C1 segment of cervical spinal cord (tissue), 14 donors: Measurements from ENCODE around the gene TAS2R40.
A peak's percentile ranks its signal among the peaks of the same experiment; 100 is the strongest.

Experiments used
- DNase-seq, 14 donors: peaks; one replicate each; lab custom pipeline; 2025; lab: John Stamatoyannopoulos, UW

TAS2R40 gene

DNA sequence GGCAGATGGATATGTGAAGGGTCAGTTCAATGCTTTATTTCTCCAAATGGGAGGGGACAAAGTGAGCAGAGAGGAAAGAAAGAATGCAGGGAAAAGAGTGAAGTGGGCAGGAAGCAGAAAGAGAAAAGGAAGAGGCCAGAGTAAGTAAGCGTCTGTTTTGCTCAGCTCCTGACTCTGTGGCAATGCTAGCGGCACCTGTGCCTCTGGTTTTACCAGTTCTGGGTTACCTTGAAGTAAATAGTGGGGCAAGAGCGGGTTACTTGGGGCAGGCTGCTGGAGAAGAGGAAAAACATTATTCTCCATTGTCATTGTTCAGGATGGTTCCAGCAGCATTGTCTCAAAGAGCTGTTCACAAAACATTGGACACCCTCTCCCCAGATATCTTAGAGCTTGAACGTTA, 1.9 kb downstream of the TAS2R40 start:
- DNase-seq: no peak

DNA sequence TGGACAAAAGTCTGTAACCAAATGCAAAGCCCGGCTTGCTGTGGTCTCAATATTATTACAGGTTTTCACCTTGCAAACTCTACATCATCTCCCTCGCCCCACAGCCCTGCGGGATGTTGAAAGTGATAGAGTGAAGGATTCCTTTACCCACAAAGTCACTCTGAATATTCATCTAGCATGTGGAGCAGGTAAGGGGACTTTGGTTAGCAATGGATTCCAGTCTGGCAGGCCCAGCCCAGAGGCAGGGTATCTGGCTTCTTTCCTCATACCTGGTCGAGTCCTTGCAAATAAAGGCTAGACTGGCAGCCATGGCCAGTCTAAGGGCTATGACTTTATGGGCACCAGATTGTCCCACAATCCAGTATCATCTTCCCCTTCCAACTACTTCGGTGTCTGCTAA, 3.2 kb downstream of the TAS2R40 start:
- DNase-seq: no peak

DNA sequence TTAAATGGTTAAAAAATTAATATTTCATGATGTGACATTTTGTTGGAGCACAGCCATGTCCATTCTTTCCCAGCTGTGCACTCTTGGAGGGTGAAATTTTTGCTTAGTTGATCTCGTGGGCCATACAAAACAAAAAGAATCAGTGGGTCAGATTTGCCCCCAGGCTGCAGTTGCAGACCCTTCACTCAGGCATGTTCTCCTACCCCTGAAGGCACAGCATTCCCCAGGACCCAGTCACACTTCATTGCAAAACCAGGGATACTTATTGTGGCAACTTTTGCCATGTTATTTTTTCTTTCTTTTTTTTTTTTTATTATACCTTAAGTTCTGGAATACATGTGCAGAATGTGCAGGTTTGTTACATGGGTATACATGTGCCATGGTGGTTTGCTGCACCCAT, 6.0 kb downstream of the TAS2R40 start:
- DNase-seq: no peak

DNA sequence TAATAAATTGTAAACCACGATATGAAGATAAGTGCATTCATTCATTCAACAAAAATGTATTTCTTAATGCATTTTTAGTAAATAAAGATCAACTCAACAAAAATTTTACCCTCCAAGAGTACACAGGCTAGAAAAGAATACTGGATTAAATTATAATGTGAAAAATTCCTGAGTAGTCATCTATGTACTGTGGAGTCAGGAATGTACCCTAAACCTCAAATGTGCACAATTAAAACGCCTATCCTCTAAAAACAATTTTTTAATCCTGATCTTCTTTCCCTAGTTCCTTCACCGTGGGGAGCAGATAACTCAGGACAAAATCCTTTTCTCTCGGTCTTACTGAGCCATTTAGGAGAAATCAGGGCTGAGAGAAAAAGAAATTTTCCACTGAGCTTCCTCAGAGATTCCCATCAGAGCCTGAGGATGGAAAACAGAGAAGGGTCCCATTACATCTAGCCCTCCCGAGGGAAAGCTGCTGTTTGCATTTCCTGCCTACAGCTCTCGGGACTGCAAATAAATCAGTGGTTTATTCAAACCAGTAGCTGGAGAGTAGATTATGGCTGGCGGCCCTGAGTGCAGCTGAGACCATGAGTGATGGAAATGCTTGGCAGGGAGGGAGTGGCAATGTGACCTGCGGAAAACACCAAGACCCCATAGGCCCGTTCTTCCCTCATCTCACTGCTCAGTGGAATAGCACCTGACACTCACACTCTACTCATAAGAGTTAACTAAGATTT, 7.4 kb downstream of the TAS2R40 start:
- peak in 2 of 14 donors; percentile 7 to 12 for DNase-seq

DNA sequence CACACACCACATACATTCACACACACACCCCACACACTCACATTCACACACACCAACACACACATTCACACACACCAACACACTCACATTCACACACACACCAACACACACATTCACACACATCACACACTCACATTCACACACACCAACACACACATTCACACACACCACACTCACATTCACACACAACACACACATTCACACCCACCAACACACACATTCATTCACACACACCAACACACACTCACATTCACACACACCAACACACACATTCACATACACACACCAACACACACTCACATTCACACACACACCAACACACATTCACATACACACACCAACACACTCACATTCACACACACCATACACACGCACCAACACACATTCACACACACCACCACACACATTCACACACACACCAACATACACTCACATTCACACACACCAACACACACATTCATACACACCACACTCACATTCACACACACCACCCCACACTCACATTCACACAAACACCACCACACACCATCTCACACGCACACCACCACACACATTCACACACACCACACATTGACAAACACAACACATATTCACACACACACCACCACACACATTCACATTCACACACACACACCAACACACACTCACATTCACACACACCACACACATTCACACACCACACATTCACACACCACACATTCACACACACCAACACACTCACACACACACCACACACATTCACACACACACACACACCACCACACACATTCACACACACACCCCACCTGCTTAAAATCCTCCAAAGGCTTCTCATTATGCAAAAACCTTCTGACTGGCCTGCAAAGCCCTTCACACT, 9.0 kb downstream of the TAS2R40 start:
- no peak for DNase-seq

DNA sequence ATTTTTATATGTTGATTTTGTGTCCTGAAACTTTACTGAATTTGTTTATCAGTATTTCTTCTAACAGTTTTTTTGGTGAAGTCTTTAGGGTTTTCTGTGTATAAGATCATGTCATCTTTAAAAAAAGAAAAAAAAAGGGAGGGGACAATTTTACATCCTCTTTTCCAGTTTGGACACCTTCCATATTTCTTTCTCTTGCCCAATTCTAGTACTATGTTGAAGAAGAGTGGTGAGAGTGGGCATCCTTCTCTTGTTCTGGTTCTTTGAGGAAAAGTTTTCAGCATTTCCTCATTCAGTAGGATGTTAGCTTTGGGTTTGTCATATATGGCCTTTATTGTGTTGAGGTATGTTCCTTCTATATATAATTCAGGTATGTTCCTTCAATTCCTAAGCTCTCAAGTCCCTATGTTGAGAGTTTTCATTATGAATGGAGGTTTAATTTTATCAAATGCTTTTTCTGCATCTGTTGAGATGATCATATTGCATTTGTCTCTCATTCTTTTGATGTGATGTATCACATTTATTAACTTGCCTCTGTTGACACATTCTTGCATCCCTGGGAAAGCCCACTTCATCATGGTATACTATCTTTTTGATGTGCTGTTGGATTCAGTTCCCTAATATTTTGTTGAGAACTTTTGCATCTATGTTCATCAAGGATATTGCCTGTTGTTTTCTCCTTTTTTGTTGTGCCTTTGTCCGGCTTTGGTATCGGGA, 12.1 kb downstream of the TAS2R40 start:
- DNase-seq: no peak

DNA sequence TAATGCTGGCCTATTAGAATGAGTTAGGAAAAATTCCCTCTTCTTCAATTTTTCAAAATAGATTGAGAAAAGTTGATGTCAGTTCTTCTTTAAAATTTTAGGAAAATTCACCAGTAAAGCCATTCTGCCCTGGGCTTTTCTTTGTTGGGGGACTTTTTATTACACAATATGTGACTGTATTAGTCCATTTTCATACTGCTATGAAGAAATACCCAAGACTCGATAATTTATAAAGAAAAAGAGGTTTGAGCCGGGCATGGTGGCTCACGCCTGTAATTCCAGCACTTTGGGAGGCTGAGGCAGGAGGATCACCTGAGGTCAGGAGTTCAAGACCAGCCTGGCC, 12.7 kb downstream of the TAS2R40 start:
- DNase-seq: no peak

DNA sequence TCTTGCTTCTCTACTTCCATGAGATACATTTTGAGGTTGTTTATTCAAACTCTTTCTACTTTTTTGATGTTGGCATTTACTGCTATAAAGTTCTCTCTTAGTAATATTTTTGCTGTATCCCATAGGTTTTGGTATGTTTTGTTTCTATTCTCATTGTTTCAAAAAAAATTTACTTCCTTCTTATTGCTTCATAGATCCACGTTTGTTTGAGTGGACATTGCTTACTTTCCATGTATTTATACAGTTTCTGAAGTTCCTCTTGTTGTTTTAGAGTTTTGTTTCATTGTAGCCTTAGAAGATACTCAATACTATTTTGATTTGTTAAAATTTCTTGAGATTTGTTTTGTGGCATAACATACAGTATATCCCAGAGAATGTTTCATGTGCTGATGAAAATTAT, 13.7 kb downstream of the TAS2R40 start:
- DNase-seq: no peak

DNA sequence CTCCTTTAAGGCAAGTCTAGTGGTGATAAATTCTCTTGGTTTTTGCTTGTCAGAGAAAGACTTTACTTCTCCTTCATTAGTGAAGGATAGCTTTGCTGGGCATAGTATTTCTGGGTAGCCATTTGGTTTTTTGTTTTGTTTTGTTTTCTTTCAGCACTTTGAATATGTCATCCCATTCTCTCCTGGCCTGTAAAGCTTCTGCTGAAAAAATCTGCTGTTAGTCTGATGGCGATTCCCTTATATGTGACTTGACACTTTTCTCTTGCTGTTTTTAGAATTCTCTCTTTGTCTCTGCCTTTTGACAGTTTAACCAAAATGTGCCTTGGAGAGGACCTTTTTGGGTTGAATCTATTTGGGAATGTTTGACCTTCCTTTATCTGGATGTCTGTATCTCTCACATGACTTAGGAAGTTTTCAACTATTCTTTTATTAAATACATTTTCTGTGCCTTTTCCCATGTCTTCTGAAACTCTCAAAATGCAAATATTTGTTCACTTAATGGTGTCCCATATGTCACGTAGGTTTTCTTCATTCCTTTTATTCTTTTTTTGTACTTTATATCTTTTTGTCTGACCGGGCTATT, 14.7 kb downstream of the TAS2R40 start:
- no peak for DNase-seq

DNA sequence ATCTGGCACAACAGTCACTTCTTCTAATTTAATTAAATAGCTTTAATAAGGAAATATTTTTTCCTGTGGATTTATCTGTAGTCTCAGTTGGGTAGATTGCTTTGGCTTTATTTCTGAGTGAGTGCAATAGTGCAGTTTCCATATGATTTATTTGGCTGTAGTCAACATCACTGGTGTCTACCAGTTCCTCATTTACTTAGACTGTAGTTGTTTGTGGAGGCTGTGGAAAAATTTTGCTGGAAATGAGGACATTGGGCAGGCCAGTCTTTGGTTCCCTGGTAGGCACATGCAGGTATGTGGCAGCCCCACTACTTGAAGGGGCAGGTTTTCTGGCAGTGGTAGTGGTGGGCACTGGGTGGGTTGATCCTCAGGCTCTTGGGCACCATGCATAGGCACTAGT, 15.5 kb downstream of the TAS2R40 start:
- DNase-seq: no peak

DNA sequence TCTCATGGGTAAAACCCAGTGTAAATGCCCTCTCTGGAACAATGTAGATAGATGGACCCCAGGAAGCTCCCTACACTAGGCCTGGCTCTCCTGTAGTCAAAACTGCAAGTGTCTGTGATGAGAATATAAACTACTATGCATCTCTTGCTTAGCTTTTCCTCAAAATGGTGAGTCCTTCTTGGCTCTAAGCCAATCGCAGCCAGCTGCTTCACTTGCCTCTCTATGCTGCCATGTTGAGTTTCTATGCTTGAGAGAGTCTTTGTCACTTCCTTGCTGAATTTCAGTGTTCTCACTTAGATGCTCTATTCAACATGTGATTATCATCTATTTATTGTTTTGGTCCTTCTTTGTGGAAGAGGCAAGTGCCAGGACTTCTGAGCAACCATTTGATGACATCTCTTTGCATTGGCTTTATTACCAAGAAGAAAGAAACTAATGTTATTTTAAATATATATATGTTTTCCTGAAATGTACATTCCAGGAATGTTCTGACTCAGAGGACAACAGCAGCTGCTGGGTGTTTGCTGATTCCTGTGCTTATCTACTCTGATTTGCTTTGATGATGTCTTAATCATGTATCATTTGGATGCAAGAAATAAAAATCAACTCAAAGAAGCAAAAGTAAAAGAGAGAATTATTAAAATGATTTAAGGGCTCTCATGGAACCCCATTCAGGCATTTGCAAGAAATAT, 16.6 kb downstream of the TAS2R40 start:
- DNase-seq: no peak

DNA sequence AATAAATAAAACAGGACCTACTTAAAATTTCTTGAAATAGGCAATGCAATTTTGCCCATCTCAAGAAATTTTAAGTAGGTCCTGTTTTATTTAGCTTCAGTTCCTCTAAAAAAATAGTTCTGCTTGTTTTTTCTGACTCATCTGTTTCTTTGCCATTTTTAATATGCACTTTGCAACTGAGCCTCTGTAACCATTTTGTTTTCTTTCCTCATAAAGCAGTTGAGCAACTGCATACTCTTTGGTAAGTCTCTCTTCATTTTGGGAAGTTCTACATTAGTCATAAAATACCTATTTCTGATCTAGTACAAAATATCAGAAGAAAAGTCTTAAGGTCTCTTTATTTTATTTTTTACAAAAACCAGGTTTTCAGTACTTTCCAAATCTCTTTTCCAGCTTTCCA, 18.0 kb downstream of the TAS2R40 start:
- no peak for DNase-seq

DNA sequence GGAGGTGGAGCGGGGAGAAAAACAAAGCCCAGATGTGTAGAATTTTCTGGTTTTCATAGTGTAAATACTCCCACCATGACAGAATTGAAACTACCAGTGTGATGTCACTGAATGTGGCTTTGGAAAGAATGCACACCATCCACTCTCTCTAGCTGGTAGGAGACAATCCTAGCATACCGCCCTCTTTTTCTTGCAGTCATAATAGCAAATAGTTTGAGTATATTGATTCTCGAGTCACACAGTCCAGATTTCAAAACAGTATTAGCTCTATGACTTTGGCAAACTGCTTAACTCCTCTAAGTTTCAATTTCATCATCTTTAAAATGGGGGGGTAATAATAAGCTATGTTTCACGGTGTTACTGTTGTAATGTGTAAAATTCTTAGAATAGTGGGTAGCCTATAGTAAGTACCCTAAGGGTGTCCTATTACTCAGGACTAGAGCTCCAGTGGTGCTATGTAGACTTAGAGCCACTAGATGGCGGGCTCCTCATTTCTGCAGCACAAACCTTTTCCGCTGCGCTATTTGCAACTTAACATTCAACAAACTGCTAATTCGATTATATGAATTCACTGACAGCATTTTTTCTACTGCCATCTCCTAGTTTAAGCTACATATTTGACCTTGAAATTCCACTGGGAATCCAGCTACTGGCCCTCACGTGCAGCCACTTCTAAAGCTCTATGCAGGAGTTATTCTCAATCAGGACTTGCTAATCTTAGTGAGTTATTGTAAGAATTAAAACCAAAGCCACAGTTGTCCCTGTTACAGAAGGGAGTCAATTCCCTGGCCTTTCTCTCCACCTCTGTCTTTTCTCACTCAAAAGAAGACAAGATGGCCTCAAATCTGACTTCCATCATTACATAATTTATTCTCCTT, 18.7 kb downstream of the TAS2R40 start:
- DNase-seq: peak in 8 of 14 donors; percentile 6 to 66 (median 36)

DNA sequence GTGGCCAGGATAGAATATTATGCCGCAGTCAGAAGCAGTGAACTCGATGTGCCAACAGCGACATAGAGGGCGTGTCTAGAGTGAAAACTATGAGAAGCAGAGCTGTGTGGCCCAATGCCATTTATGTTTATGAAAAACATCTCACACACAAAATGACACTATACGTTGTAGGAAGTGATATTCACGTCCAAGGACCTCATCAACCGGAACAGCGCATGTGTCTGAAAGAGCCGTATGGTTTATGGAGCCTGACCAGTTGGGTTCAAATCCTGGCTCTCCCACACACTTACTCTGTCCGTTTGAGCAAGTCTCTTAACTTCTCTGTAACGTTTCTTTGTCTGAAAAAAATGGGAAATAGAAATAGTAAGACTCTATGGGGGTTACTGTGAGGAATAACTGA, 20.5 kb downstream of the TAS2R40 start:
- DNase-seq: no peak

DNA sequence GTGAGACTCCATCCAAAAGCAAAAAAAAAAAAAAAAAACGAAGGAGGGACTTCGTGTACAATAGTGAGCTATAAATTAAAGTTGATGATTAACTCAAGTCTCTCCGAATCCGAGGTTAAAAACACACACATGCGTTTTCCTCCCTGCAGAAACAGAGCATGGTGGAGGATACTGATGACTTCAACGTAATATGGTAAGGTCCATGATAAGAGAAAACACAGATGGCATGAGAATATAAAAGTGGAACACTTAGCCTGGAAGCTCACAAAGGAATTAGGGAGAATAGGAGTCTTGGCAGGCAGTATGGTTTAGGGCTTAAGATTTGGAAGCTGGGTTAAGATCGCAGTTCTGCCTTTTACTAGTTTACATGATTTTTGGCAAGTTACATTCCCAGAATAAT, 21.3 kb downstream of the TAS2R40 start:
- no peak for DNase-seq

DNA sequence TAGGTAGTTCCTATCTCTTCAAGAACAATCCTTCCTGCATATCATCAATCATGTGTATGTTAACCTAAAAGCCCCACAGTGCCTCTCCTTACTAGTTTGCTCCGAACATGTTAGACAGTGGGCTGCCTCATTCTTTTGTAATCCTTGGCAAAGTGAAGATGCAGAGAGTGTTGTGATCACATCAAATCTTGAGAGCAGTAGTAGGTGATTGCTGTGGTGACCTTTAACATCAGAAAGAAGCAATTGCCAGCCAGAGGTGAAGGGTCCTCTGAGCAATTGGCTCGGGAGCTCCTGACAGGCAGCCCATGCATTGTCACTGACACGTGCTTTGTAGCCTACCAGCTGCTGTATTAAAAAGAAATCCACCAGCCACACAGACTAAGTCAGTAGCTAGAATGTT, 21.8 kb downstream of the TAS2R40 start:
- no peak for DNase-seq

DNA sequence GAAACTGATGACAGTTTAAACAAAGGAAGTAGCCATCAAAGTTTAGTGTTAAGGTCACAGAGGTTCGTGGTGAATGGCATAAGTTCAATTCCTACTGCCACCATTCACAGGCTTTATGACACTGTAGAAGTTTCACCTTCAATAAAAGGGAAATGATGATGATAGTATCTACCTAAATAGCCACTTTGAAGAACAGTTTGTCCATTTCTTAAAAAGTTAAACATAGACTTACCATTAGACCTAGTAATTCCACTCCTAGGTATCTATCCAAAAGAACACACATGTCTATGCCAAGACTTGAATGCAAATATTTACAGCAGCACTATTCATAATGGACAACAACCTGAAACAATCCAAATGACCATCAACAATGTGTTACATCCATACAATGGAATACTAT, 22.5 kb downstream of the TAS2R40 start:
- no peak for DNase-seq

DNA sequence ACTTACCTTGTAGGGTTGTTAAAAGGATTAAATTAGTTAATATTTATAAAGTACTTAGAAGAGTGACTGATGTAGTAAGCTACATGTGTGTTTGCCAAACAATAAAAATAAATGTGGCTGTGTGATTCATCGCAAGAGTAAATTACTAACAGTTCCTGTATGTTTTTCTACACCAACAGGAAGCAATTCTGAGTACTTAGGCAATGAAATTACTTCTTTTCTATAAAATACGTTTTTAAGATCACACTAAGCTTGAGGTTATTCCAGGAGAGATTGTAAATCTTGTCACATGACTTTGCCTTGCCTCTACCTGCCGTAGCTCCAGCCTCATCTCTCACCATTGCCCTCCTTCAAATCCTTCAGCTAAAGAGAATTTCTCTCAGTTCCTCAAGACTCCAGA, 23.3 kb downstream of the TAS2R40 start:
- DNase-seq: no peak

DNA sequence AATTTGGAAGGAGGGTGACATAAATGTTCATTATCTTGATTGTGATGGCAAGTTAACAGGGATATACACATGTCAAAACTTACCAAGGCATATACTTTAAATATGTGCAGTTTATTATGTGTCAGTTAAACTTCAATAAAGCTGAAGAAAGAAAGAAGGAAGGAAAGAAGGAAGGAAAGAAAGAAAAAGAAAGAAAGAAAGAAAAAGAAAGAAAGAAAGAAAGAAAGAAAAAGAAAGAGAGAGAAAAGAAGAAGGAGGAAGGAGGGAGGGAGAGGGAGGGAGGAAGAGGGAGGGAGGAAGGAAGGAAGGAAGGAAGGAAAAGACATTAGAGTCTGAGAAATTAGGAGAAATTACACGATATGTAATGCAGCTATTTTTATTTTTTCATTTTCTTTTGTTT, 25.5 kb downstream of the TAS2R40 start:
- DNase-seq: no peak

DNA sequence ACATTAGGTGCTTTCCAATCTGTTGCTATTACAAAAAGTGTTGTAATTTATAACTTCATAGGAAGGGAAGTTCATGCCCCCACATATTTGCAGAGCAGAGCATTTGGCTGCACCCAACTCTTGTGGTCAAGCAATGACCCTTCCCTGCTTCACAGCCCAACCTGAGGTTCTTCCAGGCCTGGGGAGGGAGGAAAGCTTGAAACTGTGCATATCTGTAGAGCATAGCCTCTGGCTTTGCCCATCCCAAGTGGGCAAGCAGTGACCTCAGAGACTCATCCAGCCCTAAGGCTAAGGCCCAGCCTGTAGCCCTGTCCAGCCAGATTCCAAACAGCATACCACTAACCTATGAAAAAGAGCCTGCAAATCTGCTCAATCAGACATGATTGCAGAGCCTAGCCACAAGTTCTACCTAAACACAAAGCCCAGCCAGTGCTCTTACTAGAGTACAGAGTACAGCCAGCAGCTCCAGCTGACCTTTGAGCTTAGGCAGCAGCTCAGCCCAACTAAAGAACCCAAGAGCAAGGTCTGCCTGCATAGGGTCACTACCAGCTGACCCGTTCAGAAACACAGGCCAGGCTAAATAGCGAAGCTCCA, 27.0 kb downstream of the TAS2R40 start:
- DNase-seq: no peak
